Measurements from ENCODE around the gene CAB39L. TPM values are rescaled to one million over a fixed set of nuclear protein-coding genes. Genes with fewer than 3 reads are reported as not detected.

The CAB39L gene
- total RNA-seq, 1 donor from 2014 or later, result 8.8 TPM

DNA sequence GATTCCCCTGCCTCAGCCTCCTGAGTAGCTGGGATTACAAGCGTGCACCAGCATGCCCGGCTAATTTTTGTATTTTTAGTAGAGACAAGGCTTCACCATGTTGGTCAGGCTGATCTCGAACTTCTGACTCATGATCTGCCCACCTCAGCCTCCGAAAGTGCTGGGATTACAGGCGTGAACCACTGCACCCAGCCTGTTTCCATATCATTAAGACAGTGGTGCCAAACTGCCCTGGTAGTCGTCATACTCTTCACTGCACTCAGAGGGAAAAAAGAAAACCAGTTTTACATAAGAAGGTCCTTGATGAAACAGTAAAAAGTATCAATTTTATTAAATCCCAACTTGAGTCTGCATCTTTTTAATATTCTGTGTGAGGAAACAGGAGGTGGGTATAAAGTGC is 181.2 kb downstream of the CAB39L start:
- Mint-ChIP-seq H3K27ac (no peak overlapping the region), H3K27me3 (no peaks in the 10 kb centered on the region), H3K4me1 (ENCODE audit: low read depth) (peaks cover 2% of the 10 kb centered on the region), H3K9me3 (ENCODE audit: low read depth) (no peaks in the 10 kb centered on the region), H3K36me3 (ENCODE audit: insufficient read depth) (peaks cover 7% of the 10 kb centered on the region), H3K4me3 (ENCODE audit: low read depth) (no peak overlapping the region)
- no peak for DNase-seq (ENCODE audit: low spot score, unreplicated experiment)
- TF ChIP-seq, protein P1, sequence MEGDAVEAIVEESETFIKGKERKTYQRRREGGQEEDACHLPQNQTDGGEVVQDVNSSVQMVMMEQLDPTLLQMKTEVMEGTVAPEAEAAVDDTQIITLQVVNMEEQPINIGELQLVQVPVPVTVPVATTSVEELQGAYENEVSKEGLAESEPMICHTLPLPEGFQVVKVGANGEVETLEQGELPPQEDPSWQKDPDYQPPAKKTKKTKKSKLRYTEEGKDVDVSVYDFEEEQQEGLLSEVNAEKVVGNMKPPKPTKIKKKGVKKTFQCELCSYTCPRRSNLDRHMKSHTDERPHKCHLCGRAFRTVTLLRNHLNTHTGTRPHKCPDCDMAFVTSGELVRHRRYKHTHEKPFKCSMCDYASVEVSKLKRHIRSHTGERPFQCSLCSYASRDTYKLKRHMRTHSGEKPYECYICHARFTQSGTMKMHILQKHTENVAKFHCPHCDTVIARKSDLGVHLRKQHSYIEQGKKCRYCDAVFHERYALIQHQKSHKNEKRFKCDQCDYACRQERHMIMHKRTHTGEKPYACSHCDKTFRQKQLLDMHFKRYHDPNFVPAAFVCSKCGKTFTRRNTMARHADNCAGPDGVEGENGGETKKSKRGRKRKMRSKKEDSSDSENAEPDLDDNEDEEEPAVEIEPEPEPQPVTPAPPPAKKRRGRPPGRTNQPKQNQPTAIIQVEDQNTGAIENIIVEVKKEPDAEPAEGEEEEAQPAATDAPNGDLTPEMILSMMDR (IDR thresholded peaks at IDR 0.05; ENCODE audit: unreplicated experiment), result no peak

DNA sequence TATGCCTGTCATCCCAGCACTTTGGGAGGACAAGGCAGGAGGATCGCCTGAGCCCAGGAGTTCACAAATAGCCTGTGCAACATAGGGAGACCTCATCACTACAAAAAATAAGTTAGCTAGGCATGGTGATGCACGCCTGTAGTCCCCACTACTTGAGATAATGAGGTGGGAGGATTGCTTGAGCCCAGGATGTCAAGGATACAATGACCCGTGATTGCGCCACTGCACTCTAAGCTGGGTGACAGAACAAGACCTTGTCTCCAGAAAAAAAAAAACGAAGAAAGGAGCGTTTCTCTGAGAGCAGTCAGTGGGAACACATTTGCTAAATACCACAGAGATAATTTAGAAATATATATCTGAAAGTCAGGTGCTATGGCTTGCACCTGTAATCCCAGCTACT is 184.3 kb downstream of the CAB39L start:
- H3K9me3 Mint-ChIP-seq (ENCODE audit: low read depth), result no peaks in the 10 kb centered on the region

More for the DNA sequence above, 184.3 kb downstream of the CAB39L start:
- Mint-ChIP-seq H3K36me3 (ENCODE audit: insufficient read depth) (peaks cover 20% of the 10 kb centered on the region), H3K27me3 (no peaks in the 10 kb centered on the region), H3K4me3 (ENCODE audit: low read depth) (no peak overlapping the region), H3K27ac (no peak overlapping the region), H3K4me1 (ENCODE audit: low read depth) (no peaks in the 10 kb centered on the region)
- TF ChIP-seq, protein P1 (IDR thresholded peaks at IDR 0.05; ENCODE audit: unreplicated experiment), result no peak
- DNase-seq (ENCODE audit: low spot score, unreplicated experiment), result no peak

Other genes with a start within 250 kb of the CAB39L start
- gene MLNR, start 223.7 kb downstream of the CAB39L start, total RNA-seq, result 0.24 and 0.31 TPM in 2 replicates
- gene CDADC1, start 196.1 kb downstream of the CAB39L start, total RNA-seq, result 11.7 and 13.9 TPM in 2 replicates
- 11.5 and 12.1 TPM in 2 replicates for gene SETDB2, start 210 bp upstream of the CAB39L start, total RNA-seq
- 34.3 and 35.2 TPM in 2 replicates for gene PHF11, start 51.9 kb upstream of the CAB39L start, total RNA-seq
- gene RCBTB1, start 141.5 kb upstream of the CAB39L start, total RNA-seq, result 29.8 and 34.5 TPM in 2 replicates
- gene ARL11, start 184.4 kb upstream of the CAB39L start, total RNA-seq, result 0.10 TPM in 1 of 2 replicates, not detected in the other
- 53.9 and 61.9 TPM in 2 replicates for gene EBPL, start 247.4 kb upstream of the CAB39L start, total RNA-seq

Measured in progenitor cell of endocrine pancreas (in vitro differentiated cells).